GM19240 (cell line): ENCODE results near the gene SMIM36.
"Not testable (repeated sequence)": the region's sequence is repeated elsewhere in the genome, so short reads cannot be mapped to it uniquely, and the experiment has no call there.

Experiments
- DNase-seq: peaks from one replicate; pipeline ENCODE4 v3.0.0; 2011; ENCODE audit warnings: low spot score; ENCODE audit not compliant: insufficient read length

Gene SMIM36

DNA sequence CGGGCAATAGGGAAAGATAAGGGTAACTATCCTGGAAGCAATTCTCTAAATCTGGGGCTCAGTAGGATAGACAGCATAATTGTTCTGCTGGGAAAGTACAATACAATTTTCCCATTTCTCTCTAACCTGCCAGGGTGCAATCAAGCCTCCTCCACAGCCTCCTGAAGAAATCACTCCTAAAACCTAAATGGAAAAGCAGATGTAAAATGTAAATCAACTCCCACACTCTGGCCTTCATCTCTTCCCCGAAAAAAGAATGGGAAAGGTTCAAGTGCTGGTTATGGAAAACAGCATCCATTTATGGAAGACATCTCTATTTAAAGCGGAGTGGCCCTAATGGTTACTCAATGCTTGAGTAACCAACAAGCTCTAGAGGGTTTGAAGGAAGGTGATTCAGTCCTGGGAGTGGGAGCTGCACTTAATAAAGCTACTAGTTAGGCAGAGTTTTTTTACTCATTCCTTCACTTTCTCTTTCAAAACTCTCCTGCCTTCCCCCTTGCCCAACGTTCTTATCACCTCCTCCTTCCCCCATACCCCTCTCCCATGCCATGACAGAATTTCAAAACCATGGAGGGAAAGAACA lies 94.7 kb downstream of the SMIM36 start:
- no peak for DNase-seq

GRCh38 chr17:55416000-55416399 lies 95.3 kb downstream of the SMIM36 start:
- no peak for DNase-seq

GRCh38 chr17:55414983-55415382 lies 96.3 kb downstream of the SMIM36 start:
- DNase-seq: no peak

DNA sequence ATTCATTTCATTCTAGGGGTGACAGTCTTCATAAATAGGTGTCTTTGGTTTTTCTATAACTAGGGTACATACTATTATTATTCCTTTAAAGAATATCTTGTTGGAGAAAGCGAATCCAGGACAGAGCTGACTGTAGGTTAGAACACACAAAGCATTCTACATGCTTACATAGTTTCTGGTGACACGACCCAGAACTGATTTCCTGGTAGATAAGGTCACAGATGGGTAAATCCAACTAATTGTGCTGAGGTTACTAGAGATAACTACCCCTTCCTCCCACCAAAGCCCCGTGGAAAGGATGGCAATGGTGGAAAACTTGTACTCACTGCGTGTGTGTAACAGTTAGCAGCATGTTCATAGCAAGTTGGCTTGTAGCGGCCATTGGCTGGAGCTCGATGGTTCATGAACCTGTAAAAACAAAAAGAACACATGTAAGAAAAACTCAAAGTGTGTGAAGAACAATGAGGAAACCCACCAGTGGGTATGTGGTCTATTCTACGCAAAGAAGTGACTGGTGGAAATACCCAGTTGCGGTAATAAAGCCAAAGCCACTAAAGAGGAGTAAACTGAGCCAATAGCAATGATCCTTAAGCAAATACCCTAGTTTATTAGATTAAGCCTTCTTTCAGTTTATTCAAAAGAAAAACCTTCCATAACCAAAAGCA lies 97.3 kb downstream of the SMIM36 start:
- no peak for DNase-seq

DNA sequence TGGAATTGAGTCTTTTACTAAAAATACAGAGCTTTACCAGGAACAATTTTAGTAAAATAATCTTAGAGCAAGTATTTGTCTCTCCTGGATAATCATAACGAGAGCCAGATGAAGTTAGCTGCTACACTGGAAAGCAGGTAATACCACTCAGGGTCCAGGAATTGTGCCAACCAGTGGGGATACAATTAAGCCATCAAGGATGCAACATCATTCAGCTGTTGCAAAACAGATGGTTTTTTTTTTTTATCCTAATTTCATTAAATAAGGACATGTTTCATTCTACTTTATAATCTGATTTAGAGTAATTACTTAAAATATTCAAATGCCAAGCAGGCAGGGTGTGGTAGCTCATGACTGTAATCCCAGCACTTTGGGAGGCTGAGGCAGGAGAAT lies 99.8 kb downstream of the SMIM36 start:
- no peak for DNase-seq

- no peak for DNase-seq
Observed at GRCh38 chr17:55410722-55411462, 100.4 kb downstream of the SMIM36 start.

DNA sequence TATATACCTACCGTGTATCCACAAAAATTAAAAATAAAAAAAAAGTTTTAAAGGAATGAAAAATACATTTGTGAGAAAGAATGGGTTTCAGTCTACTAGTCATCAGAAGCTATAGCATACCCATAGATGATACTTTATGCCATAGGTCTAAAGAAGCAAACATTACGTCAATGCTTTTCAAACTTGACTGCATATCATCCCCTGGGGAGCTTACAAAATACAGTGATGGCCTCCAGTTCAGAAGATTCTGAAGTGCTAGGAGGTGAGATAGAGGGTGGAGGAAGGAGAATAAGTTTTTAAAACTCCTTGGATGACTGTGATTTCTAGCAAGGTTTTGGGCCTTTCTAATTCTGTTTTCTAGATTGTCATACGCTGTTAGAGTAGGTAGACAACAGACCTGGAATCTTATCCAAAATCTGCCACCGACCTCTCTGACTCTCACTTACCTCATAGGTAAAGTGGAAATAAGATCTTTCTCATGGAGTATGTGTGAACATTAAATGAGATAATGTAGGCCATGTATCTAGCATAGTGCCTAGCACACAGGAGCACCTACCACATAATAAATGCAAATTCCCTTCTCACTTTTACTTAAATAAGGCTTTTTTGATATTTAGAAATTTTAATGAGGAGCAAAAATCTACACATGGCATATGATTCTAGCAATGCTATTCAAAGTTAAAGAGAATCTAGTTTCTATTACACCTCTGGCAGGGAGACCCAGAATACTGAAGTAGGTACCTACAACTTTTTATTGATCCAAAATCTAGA lies 102.0 kb downstream of the SMIM36 start:
- DNase-seq: no peak

- DNase-seq: no peak
Observed at GRCh38 chr17:55407641-55408566, 103.3 kb downstream of the SMIM36 start.

GRCh38 chr17:55405600-55405999 lies 105.7 kb downstream of the SMIM36 start:
- DNase-seq: no peak

DNA sequence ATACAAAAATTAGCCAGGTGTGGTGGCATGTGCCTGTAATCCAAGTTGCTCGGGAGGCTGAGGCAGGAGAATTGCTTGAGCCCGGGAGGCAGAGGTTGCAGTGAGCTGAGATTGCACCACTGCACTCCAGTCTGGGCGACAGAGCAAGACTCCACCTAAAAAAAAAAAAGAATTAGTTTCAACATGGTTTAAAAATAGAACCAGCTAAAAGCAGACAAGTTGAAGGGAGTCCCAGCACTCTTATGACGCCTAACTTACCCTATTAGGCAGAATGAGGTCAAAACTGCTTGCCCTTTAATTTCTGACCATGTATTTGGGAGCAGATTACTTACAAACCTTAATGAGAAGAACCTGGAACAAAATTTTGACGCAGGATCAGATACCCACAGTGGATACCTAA lies 107.1 kb downstream of the SMIM36 start:
- not testable (repeated sequence) for DNase-seq

- DNase-seq: no peak
Observed at GRCh38 chr17:55402374-55402773, 108.9 kb downstream of the SMIM36 start.
